NOMO-1 treated with dmso at 0.1 percent for 144 hours (cell line): Measurements from ENCODE around the gene CTCFL.

ENCODE experiments used
- DNase-seq: peaks from one replicate; lab custom pipeline; 2025; ENCODE audit not compliant: unreplicated experiment; lab: John Stamatoyannopoulos, UW

Gene CTCFL

DNA sequence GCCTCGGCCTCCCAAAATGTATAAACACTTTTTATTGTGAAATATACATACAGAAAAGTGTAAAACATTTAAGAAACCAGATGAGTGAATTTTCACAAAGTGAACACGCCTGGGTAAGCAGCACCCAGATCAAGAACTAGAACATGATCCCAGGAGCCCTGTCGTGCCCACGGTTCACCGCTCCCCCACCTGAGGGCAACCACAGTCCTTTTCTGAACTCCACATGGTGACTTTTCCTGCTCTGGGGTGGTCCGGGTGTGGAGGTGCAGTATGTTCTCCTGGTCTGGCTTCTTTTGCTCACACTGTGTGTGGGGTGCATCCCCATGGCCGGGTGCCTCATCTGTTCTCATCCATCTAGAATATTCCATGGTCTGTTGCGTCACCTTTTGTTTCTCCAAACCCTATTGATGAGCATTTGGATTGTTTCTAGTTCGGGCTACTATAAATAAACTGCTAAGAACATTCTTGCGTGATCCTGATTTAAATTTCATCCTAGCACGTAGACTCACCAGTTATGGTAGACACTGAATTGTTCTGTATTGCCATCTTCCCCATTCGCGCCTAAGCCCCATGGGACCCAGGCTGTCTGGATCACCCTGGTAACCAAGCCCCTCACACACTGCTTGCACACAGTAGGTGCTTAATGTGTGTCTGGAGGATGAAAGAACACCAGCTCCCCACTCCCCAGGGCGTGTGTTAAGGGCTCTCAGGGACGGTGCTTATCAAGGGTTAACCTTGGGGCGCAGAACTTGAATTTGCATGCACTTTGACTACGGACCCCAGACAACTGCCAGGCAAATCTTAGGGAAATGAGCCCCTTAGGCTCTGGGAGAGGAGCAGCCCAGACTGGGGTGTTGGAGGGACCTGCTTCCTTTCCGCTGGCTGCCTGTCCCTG, 56.2 kb downstream of the CTCFL start:
- DNase-seq, result no peak

- no peak for DNase-seq
Observed at GRCh38 chr20:57467742-57468141, 57.2 kb downstream of the CTCFL start.

- DNase-seq, result no peak
Observed at GRCh38 chr20:57465943-57466342, 59.0 kb downstream of the CTCFL start.

- no peak for DNase-seq
Observed at GRCh38 chr20:57465486-57465885, 59.5 kb downstream of the CTCFL start.

DNA sequence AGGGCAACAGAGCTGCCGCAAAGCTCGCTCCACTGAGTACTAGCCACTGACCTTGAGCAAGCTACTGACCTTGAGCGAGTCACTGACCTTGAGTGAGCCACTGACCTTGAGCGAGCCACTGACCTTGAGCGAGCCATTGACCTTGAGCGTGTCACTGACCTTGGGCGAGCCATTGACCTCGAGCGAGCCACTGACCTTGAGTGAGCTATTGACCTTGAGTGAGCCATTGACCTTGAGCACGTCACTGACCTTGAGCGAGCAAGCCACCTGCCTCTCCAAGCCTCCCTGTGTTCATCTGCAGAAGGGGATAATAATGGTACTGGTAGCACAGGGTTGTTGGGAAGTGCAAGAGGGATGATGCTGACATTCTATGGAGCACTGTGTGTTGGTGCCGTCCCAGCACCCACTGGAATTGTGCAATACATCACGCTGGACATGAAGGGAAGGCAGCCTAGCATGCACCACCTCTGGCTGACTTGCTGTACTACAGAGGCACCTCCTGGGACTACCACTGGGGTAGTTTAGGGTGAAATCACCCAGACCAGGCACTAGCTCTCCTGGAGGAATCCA, 60.2 kb downstream of the CTCFL start:
- DNase-seq, result no peak

DNA sequence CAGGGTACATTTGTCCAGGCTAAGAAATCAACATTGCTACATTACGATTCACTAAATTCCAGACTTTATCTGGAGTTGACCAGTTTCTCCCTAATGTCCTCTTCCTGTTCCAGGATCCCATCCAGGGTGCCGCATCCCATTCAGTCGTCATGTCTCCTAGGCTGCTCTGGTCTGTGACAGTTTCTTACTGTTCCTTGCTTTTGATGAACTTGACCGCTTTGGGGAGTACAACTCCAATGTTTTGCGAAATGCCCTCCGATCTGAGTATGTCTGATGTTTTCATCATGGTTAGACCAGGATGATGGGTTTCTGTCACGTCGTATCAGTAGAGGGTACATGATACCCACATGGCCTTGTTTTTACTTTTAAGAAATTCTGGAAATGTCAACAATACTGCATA, 62.2 kb downstream of the CTCFL start:
- no peak for DNase-seq

DNA sequence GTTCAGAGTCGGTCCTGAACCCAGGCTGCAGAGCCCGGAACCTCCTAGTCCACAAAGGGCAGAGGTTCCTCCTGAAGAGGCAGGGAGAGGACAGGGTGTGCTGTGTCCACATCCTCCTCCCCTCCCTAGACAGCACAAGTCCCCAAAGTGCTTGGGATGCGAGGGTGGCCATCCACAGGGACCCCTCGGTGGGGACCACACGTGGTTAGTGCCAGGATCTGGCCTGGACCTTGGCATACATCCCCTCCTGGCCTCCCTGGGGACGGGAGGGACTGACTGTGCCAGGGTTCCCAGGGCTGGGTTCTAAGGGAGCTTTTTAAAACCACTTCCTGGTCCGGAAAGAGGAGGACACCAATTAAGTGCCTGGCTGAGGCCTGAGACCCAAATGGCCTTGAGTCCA, 63.2 kb downstream of the CTCFL start:
- no peak for DNase-seq

DNA sequence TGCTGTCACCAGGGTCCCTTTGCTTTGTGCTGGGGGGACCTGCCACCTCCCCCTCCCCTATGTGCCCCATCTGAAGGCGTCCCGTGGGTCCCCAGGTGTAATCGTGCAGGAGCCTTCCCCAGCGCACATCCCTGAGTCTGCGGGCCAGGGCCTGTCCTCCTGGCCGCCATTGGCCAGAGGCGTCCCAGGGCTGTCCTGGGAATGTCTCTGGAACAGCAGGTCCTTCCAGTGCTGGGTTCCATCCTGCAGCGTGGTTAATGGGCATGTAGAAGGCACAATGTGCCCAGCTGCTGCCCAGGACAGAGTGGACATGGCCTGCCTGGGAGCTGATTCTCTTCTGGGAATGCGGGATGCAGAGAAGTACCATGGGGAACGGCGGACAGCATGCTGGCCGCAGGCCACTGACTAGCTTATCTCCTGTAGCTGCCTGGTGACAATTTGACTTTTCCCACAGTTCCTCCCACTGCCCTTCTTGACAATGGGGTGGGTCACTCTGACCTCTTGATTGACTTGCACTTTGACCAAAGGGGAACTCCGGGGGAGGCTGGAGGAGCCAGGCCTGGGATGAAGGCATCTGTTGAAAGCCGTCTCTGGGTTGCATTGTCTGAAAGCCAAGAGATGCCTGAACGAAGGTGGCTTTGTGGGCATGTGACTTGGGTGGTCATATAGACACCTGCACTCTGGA, 64.0 kb downstream of the CTCFL start:
- no peak for DNase-seq

DNA sequence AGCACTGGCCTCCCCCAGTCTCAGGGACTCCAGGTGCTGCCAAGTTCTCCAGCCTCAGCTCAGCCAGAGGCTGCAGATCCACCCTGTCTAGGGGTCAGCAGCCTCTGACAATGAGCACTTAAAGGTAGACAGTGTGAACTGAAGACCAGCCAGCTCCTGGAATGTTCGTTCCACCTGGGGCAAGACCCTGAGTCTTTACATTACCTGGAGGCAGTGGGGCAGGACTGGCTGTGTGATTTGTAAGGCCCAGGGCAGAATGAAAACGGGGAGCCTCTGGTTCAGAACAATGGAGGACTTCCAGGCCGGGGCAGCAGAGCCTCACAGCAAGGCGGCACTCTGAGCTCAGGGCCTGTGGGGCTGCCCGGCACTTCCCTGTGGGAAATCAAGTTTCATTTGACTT, 65.0 kb downstream of the CTCFL start:
- DNase-seq, result no peak

GRCh38 chr20:57459278-57459677, 65.7 kb downstream of the CTCFL start:
- no peak for DNase-seq

DNA sequence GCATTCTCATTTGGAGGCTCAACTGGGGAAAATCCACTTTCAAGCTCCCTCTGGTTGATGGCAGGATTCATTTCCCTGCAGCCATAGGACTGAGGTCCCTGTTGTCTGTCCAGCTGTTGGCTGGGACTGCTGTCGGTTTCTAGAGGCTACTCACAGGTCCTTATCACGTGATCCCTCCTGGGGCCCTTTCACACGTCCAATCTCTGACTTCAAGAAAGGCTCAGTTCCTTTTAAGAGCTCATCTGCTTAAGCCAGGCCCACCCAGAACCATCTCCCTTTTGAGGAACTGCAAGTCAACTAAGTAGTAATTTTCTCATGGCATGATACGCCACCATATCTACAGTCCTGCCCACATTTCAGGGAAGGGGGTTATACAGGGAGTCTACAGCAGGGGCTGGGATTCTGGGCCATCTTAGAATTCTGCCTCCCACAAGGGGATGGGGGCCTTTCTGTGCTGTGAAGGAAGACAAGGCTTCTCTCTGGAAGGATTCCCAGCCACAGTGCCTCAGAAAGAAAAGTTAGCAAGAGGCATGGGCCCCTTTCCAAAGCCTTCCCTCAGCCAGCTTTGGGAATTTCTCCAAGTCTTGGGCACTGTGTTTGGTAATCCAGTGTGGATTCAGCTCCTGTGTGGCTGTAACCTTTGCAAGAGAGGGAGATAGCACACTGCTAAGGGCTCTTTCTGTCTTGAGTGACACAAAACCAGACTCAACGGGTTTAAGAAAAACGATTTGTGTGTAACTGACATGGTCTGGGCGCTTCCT, 66.4 kb downstream of the CTCFL start:
- DNase-seq, result peak; percentile 58

DNA sequence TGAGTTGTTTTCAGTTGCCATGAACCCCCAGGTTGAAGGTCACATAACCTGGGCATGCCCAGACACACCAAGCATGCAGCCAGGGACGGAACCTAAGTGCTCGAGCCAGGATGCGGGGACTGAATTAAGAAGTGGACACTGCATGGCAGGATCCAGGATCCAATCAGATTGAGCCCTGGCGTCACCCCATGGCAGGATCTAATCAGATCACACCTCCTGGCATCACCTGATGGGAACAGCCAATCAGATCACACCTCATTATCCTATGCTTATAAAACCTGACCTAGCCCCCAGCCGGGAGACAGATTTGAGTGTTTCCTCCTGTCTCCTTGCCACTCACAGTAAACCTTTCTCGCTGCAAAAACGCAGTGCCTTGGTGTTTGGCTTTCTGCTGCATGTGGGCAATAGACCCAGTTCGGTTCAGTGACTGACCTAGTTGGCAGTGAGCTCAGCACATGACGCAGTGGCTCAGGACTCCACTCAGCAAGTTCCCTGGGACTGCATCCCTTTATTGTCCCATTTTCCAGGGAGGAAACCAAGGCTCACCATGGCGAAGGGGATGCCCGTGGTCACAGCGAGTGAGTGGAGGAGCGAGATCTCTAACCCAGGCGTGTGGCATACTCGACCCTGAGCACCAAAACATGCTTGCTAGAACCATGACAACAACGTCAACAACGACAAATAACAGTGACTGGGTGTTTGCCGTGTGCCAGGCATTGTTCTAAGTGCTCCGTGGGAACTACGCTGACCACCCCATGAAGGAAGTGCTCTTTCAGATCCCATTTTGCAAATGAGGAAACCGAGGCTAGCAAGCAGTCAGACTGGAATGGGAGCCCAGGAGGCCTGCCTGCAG, 67.5 kb downstream of the CTCFL start:
- DNase-seq, result no peak

DNA sequence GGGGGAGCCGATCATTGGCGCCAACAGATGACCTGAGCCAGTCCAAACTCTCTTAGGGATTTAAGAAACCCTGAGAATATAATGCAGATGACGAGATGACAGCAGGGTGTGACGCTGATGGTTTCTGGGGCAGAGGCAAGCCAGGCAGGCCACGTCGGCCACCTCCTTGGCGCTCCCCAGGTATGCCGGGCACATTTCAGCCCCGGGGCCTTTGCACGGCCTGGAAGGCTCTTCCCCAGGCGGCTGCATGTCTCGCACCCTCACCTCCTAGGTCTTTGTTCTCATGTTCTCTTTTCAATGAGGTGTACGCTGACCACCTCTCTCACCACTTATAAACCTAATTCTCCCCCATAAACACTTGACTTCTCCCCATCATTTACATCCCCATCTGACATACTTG, 68.8 kb downstream of the CTCFL start:
- no peak for DNase-seq

GRCh38 chr20:57455386-57455785, 69.6 kb downstream of the CTCFL start:
- DNase-seq, result no peak

DNA sequence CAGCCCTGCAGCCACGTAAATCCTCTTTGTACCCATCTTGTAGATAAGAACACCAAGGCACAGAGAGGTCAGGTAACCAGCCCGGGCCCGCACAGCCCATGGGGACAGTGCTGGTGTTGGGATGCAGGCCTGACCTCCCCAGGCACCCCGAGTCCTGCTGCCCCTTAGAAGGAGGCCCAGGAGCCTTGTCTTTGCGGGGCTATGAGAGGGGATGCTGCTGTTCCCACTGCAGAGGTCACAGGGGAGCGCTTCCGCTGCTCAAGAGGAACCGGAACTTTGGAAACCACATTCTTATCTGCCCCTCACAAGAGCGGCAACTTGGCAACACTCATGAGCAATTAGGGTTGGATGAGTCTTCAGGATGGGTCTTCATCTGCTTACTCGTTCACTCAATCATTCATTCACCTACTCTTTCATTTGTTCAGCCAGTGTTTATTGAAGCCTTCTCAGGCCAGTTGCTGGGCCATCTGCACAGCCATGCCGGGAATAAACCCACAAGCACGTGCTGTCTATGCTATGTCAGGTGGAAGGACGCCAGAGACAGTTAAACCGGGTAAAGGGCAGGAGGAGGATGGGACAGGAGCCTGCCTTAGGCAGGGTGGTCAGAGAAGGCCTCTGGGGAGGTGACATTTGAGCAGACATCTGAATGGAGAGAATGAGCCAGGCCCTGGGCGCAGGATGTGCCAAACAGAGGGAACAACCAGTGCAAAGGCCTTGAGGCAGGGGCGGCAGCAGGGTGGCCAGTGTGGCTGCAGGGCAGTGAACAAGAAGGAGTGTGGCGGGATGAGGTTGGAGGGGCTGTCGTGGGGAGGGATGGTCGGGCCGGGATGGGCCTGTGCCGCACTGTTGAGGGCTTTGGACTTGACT, 72.9 kb downstream of the CTCFL start:
- DNase-seq, result peak; percentile 86

DNA sequence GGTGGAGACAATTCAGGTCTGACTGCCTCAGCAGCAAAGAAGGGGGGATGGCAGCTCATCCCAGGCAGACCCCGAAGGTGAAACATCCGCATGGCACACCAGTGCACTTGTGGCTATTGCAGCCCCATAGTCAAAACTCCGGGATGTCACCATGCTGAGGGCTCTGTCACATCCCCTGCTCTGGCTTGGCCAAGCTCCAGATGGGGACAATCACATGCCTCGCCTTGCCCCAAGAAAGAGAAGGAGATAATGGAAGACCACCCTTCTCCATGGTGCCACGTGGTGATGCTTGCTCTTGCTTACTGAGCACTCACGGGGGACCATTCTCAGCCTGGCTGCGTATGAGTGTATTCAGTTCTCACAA, 73.5 kb downstream of the CTCFL start:
- no peak for DNase-seq

DNA sequence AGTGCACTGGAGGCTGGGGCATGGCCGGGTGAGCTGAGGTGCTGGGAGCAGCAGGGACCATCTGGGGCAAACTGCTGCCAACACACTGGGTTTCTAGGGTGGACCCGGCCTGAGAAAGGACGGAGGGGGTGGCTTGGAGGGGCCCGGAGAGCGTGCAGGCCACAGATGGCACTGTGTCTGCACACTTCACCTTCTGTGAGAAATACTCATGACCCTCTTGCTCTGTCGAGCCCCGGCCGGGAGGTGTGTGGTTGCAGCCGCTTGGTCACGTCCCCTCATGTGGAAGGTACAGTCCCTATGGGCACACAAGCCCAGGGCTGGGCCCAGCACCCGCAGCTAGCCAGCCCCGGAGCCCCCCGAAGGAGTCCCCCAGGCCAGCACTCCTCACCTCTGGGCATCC, 74.0 kb downstream of the CTCFL start:
- no peak for DNase-seq

- DNase-seq, result peak; percentile 94
Observed at GRCh38 chr20:57450419-57450818, 74.5 kb downstream of the CTCFL start.
